ENCODE results near the gene GBX1.

GBX1 gene

DNA sequence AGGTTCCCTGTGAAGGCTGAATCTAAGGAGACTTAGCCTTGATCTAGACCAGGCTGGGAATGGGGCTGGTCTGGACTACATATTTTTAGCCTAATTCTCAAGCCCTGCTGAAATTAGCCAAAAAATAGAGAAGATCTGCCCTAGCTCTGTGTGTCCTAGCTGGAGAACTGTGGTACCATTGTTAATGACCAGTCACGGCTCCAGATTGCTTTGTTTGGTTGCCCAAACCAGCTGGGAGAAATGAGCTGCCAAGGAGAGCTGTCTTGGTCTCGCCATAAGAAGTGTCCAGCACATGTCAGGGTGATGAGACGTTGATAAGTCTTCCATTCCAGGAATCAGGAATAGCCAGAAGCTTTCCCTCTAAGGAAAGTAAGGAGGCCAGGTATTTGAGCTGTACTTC, 20.7 kb downstream of the GBX1 start:
- DNase-seq (ENCODE audit: low read depth), result no peak
- H3K4me3 ChIP-seq (ENCODE audit: low read depth, low read length), result no peak overlapping the region
- TF ChIP-seq CTCF (IDR thresholded peaks at IDR 0.05; ENCODE audit: low read depth, low read length) (no peak), POLR2A (IDR thresholded peaks at IDR 0.05; ENCODE audit: extremely low read depth, insufficient read length) (no peak), MAX (IDR thresholded peaks at IDR 0.05; ENCODE audit: low read depth, low read length) (no peak), MYC (IDR thresholded peaks at IDR 0.05; ENCODE audit: low read depth, low read length) (no peak)

DNA sequence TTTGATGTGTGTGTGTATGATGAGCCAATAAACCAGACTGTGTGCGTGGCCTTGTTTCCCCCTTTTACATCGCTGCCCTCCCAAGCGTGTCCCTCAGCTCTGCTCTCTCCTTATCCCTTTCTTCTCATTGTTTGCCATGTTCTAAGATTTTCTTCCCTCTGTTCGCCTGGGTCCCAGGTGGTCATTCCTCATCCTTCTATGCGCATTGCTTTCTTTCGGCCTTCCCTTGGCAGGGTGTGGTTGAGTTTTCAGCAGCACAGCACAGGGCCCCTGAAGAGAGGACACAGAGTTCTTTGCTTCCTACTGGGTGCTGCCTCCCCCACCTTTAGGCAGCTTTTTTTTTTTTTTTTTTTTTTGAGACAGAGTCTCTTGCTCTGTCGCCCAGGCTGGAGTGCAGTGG, 23.1 kb downstream of the GBX1 start:
- H3K4me3 ChIP-seq (ENCODE audit: low read depth, low read length), result no peak overlapping the region
- TF ChIP-seq MAX (IDR thresholded peaks at IDR 0.05; ENCODE audit: low read depth, low read length), result no peak
- DNase-seq (ENCODE audit: low read depth), result no peak

- TF ChIP-seq POLR2A (IDR thresholded peaks at IDR 0.05; ENCODE audit: extremely low read depth, insufficient read length) (no peak), MAX (IDR thresholded peaks at IDR 0.05; ENCODE audit: low read depth, low read length) (no peak), CTCF (IDR thresholded peaks at IDR 0.05; ENCODE audit: low read depth, low read length) (no peak), MYC (IDR thresholded peaks at IDR 0.05; ENCODE audit: low read depth, low read length) (no peak)
These were observed 24.1 kb downstream of the GBX1 start for GRCh38 chr7:151143261-151144015.

DNA sequence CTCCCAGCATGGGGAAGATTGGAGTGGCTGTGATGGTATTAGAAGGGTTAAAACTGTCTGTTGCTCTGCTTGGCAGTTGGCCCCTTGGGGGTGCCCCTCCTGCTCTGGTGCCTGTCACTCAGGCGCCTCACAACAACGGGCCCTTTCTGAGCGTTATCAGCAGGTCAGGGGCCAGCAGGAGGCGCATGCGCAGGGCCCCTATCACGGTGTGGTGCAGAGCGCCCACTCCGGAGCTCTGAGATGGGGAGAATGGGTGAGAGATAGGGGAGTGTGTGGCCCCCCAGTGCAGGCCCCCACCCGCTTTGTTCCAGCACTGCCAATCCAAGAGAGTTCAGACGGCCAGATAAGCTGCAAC, 24.8 kb downstream of the GBX1 start:
- no peak for DNase-seq (ENCODE audit: low read depth)
- TF ChIP-seq CTCF (IDR thresholded peaks at IDR 0.05; ENCODE audit: low read depth, low read length) (no peak), MAX (IDR thresholded peaks at IDR 0.05; ENCODE audit: low read depth, low read length) (no peak), POLR2A (IDR thresholded peaks at IDR 0.05; ENCODE audit: extremely low read depth, insufficient read length) (no peak), MYC (IDR thresholded peaks at IDR 0.05; ENCODE audit: low read depth, low read length) (no peak)
- no peak overlapping the region for H3K4me3 ChIP-seq (ENCODE audit: low read depth, low read length)

More at GRCh38 chr7:151143261-151144015, 24.1 kb downstream of the GBX1 start:
- H3K4me3 ChIP-seq (ENCODE audit: low read depth, low read length), result no peak overlapping the region
- no peak for DNase-seq (ENCODE audit: low read depth)

DNA sequence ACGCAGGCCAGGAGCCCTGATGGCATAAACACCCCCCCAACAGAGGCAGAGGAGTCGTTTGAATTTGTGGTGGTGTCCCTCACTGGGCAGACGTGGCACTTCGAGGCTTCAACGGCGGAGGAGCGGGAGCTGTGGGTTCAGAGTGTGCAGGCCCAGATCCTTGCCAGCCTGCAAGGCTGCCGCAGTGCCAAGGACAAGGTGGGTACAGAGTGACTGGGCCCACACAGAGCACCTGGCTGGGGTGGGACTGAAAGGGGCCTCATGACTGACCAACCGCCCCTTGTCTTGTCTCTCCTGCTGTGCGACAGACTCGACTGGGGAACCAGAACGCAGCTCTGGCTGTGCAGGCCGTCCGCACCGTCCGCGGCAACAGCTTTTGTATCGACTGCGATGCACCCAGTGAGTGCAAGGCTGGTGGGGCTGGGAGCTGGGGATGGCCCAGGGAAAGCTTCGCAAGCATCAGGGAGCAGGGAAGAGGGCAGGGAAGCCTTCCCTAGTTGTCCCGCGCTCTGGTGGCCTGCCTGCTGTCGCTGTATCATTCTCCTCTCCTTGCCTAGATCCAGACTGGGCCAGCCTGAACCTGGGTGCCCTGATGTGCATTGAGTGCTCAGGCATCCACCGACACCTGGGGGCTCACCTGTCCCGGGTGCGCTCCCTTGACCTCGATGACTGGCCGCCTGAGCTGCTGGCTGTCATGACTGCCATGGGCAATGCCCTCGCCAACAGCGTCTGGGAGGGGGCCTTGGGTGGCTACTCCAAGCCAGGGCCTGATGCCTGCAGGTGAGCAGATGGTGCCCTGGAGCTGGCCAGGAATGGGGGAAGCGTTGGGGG, 25.4 kb downstream of the GBX1 start:
- H3K4me3 ChIP-seq (ENCODE audit: low read depth, low read length), result no peak overlapping the region
- no peak for DNase-seq (ENCODE audit: low read depth)
- TF ChIP-seq POLR2A (IDR thresholded peaks at IDR 0.05; ENCODE audit: extremely low read depth, insufficient read length) (no peak), MAX (IDR thresholded peaks at IDR 0.05; ENCODE audit: low read depth, low read length) (no peak), MYC (IDR thresholded peaks at IDR 0.05; ENCODE audit: low read depth, low read length) (no peak), CTCF (IDR thresholded peaks at IDR 0.05; ENCODE audit: low read depth, low read length) (no peak)

GRCh38 chr7:151141311-151141854, 26.1 kb downstream of the GBX1 start:
- no peak for DNase-seq (ENCODE audit: low read depth)
- no peak overlapping the region for H3K4me3 ChIP-seq (ENCODE audit: low read depth, low read length)
- TF ChIP-seq MAX (IDR thresholded peaks at IDR 0.05; ENCODE audit: low read depth, low read length), result no peak
- TF ChIP-seq MYC (IDR thresholded peaks at IDR 0.05; ENCODE audit: low read depth, low read length), result no peak
- no peak for TF ChIP-seq CTCF (IDR thresholded peaks at IDR 0.05; ENCODE audit: low read depth, low read length)
- TF ChIP-seq POLR2A (IDR thresholded peaks at IDR 0.05; ENCODE audit: extremely low read depth, insufficient read length), result no peak
